Adrenal gland (tissue), 12 donors: Measurements from ENCODE around the gene KIZ. TPM values are rescaled to one million over a fixed set of nuclear protein-coding genes. Genes with fewer than 3 reads are reported as not detected.

ENCODE experiments used
- DNase-seq, 7 donors: peaks; one replicate each; pipeline ENCODE4 v3.0.0-alpha.2; 2019 to 2020
- H3K27ac ChIP-seq, 5 donors: fragments of 200-600 bp; sonication (generic) in 4 of 5; 1 replicate in 3 of 5; 2 replicates in 2 of 5; pipeline versions ENCODE4 v1.5.1 to v1.8.0; 2016 to 2020; ENCODE audit warnings: mild to moderate bottlenecking in 1 of 5
- H3K27me3 ChIP-seq: fragments of 200-600 bp; 2 replicates; pipeline ENCODE4 v1.8.0; 2021
- H3K36me3 ChIP-seq, 2 donors: fragments of 200-600 bp; replicated peaks in 1 of 2; 1 replicate in 1 of 2; 2 replicates in 1 of 2; pipeline versions ENCODE4 v1.5.1 to v1.8.0; 2018 to 2022
- H3K4me1 ChIP-seq, 2 donors: fragments of 200-600 bp; replicated peaks in 1 of 2; 1 replicate in 1 of 2; 2 replicates in 1 of 2; pipeline versions ENCODE4 v1.5.1 to v1.8.0; 2018 to 2021
- H3K4me3 ChIP-seq, 4 donors: fragments of 200-600 bp; sonication (generic) in 3 of 4; one replicate each; pipeline ENCODE4 v1.5.1; 2016 to 2018
- H3K9me3 ChIP-seq, 3 donors: fragments of 200-600 bp; sonication (generic) in 1 of 3; replicated peaks in 1 of 3; 1 replicate in 2 of 3; 2 replicates in 1 of 3; pipeline versions ENCODE4 v1.5.1 to v1.8.0; 2016 to 2021
- CTCF ChIP-seq, 6 experiments: fragments of 450-650 bp in 4 of 6; fragments of 200-600 bp in 2 of 6; sonication (generic) in 1 of 6; IDR thresholded peaks; 1 replicate in 5 of 6; 2 replicates in 1 of 6; pipeline versions ENCODE4 v1.5.1 to v1.8.0; 2016 to 2021; ENCODE audit warnings: antibody characterized with exemption in 6 of 6, mild to moderate bottlenecking in 2 of 6, moderate library complexity in 1 of 6
- POLR2A ChIP-seq, 2 donors: fragments of 450-650 bp; IDR thresholded peaks; one replicate each; pipeline ENCODE4 v1.6.1; 2017; ENCODE audit warnings: antibody characterized with exemption in 2 of 2, mild to moderate bottlenecking in 2 of 2, moderate library complexity in 1 of 2
- WGBS, 4 donors: extraction: QIAGEN DNeasy Blood & Tissue Kit in 2 of 4; methylation state at CpG; one replicate each; pipeline versions ENCODE4 v1.1.5 to v1.1.7; 2013 to 2017; 5-methylcytosine and 5-hydroxymethylcytosine counted together
- intact Hi-C, 2 donors: fragments of 100-400 bp; cut with DNase I; formaldehyde crosslinking; loops; one replicate each; pipeline versions ENCODE4 v1.14.1 to v1.15.0; 2022 to 2023
- polyA plus RNA-seq, 3 donors: library from polyadenylated mRNA; stranded (reverse); fragments of 200-250 nt in 2 of 3; fragments of 350-450 nt in 1 of 3; fragmentation: Illumina TruSeq in 1 of 3; extraction: RNeasy Lipid Tissue Mini Kit (QIAGEN cat#74804) in 1 of 3; gene quantifications; one replicate each; pipeline ENCODE4 v1.2.3, GENCODE V29; 2013 to 2014
- total RNA-seq, 9 donors: library from RNA; depleted of rRNA in 4 of 9; stranded (reverse); fragments of >200 nt in 4 of 9; fragments of 120-200 nt in 1 of 9; fragmentation: NEBNext Ultra II Directional in 1 of 9; extraction: Animal tissue kit (Norgen Biotek cat#: 25700) in 1 of 9; gene quantifications; one replicate each; pipeline versions ENCODE4 v1.1.0 to v1.2.4, GENCODE V29; 2013 to 2023
- donor health status: healthy with polysubstance abuse.
- donor health status: Bipolar disorder and iron deficiency.
- donor health status: DM: yes; HTN: yes; CAD: no.
- donor health status: DM: no; HTN: no; CAD: no.
- donor health status: DM: no; HTN: no; CAD: no.
- donor health status: DM: yes; HTN: yes; CAD: no.

KIZ gene
- total and polyA plus RNA-seq, 12 donors, result 10.4 to 62.9 (median 15.3) TPM

DNA sequence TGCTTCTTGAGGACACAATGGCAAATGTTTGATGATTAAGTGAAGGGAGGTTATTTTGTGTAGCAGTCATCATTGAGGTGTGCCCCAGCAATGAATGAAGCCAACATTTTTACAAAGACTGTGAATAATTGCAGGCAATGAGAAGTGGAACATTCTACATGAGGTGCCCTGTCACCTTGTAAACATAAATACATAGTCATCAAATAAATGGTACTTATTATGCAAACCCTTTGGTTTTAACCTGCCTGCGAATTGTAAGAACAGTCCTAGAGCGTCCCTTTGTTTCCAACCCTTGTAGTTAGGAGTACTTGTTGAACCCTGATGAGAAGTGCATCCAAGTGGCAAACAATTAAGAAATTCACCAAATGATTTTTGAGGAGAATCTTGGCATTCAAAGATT is 7.1 kb upstream of the KIZ start:
- H3K4me3 ChIP-seq, result no peak overlapping the region
- DNase-seq, result no peak
- H3K27me3 ChIP-seq, result no peaks in the 10 kb centered on the region
- TF ChIP-seq CTCF (IDR thresholded peaks at IDR 0.05) (no peak), POLR2A (IDR thresholded peaks at IDR 0.05) (no peak)
- H3K36me3 ChIP-seq, result no peaks in the 10 kb centered on the region
- H3K27ac ChIP-seq, result no peak overlapping the region
- intact Hi-C loops, result no loop called here
- no peaks in the 10 kb centered on the region for H3K9me3 ChIP-seq
- WGBS, 4 donors, result 84 to 92% (median 90%) methylated on average over 2 of the region's 2 CpGs
- H3K4me1 ChIP-seq, result no peaks in the 10 kb centered on the region

- 86 to 97% (median 93%) methylated on average over 3 of the region's 3 CpGs for WGBS, 4 donors
- TF ChIP-seq CTCF (IDR thresholded peaks at IDR 0.05) (no peak), POLR2A (IDR thresholded peaks at IDR 0.05) (no peak)
- Histone ChIP-seq H3K4me3 (no peak overlapping the region), H3K4me1 (peaks cover 6 to 15% of the 10 kb centered on the region in 2 donors), H3K9me3 (no peaks in the 10 kb centered on the region), H3K27me3 (no peaks in the 10 kb centered on the region), H3K27ac (no peak overlapping the region), H3K36me3 (no peaks in the 10 kb centered on the region)
- no peak for DNase-seq
- intact Hi-C loops, result no loop called here
These were observed 1.7 kb upstream of the KIZ start for GRCh38 chr20:21124190-21124589.

GRCh38 chr20:21125072-21125848 is 622 bp upstream of the KIZ start:
- Histone ChIP-seq H3K36me3 (no peaks in the 10 kb centered on the region), H3K9me3 (no peaks in the 10 kb centered on the region), H3K4me1 (peaks cover 6 to 15% of the 10 kb centered on the region in 2 donors), H3K27ac (peak overlapping the region in 3 of 5 donors; percentile 68 to 87 (median 70)), H3K27me3 (no peaks in the 10 kb centered on the region), H3K4me3 (peak overlapping the region in 2 of 4 donors; percentile 98 to 99)
- peak in 3 of 6 experiments; percentile 20 to 41 (median 25) for TF ChIP-seq CTCF (IDR thresholded peaks at IDR 0.05)
- TF ChIP-seq POLR2A (IDR thresholded peaks at IDR 0.05), result no peak
- WGBS, 4 donors, result 3 to 5% (median 4%) methylated on average over 25 of the region's 25 CpGs
- peak; percentile 43 to 72 (median 59) for DNase-seq
- intact Hi-C loops, result no loop called here

DNA sequence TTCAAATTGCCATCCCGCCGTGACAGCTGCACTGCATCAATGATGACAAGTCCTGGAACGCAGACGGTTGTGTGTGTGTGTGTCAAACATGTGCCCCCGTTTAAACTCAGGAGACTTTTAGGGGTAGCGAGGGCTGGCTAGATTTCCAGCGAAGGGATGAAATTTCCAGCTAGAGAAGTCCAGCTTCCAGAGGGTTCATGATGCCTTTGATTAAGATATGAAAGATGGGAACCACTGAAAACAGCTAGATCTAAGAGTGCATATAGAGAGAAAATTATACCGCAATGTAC is 644 bp downstream of the KIZ start:
- WGBS, 4 donors, result 5 to 8% (median 7%) methylated on average over 8 of the region's 8 CpGs

More for the DNA sequence above, 644 bp downstream of the KIZ start:
- Histone ChIP-seq H3K4me3 (peak overlapping the region in 3 of 4 donors; percentile 65 to 99 (median 98)), H3K36me3 (no peaks in the 10 kb centered on the region), H3K27ac (peak overlapping the region in 3 of 5 donors; percentile 73 to 87 (median 84)), H3K27me3 (no peaks in the 10 kb centered on the region), H3K4me1 (peaks cover 6 to 15% of the 10 kb centered on the region in 2 donors), H3K9me3 (no peaks in the 10 kb centered on the region)
- intact Hi-C loops, result no loop called here
- TF ChIP-seq CTCF (IDR thresholded peaks at IDR 0.05) (no peak), POLR2A (IDR thresholded peaks at IDR 0.05) (no peak)
- peak in 1 of 7 donors; percentile 11 for DNase-seq
